HEK293 (cell line): Measurements from ENCODE around the gene FKBP5.

ENCODE experiments used
- CTCF ChIA-PET: fragments of 350-600 bp; formaldehyde crosslinking; extraction: SDS; loops from one replicate; lab custom pipeline; 2021; ENCODE audit warnings: antibody characterized with exemption; lab: Yijun Ruan, JAX
- POLR2A ChIA-PET: fragments of 300-600 bp; formaldehyde crosslinking; extraction: SDS; loops from one replicate; lab custom pipeline; 2020; ENCODE audit warnings: antibody characterized with exemption, inconsistent platforms; lab: Yijun Ruan, JAX
- H3K27ac ChIP-seq: fragments of 200-500 bp; sonication (Bioruptor generic); 2 replicates; pipeline ENCODE4 v1.5.1; 2014; ENCODE audit warnings: low read depth, low read length, control low read depth, inconsistent platforms; ENCODE audit errors: extremely low read depth
- H3K36me3 ChIP-seq, 2 experiments: fragments of 200-500 bp in 1 of 2; sonication (Bioruptor generic) in 1 of 2; 1 replicate in 1 of 2; 2 replicates in 1 of 2; pipeline ENCODE4 v1.5.1; 2014 to 2017; ENCODE audit warnings: inconsistent platforms in 2 of 2, low read length in 2 of 2; ENCODE audit not compliant: control insufficient read depth in 2 of 2, insufficient read depth in 1 of 2
- H3K4me1 ChIP-seq: fragments of 200-500 bp; sonication (Bioruptor generic); 2 replicates; pipeline ENCODE4 v1.5.1; 2014; ENCODE audit warnings: mild to moderate bottlenecking, low read length, inconsistent platforms; ENCODE audit not compliant: control insufficient read depth, insufficient read depth
- H3K4me3 ChIP-seq: 2 replicates; pipeline ENCODE4 v1.5.1; 2011; ENCODE audit warnings: low read depth, mild to moderate bottlenecking, control low read depth, low read length, moderate library complexity
- H3K9me3 ChIP-seq: fragments of 200-500 bp; sonication (Bioruptor generic); 2 replicates; pipeline ENCODE4 v1.5.1; 2014; ENCODE audit warnings: low read depth, low read length, inconsistent platforms; ENCODE audit not compliant: control insufficient read depth, insufficient read depth
- KLF10 ChIP-seq: fragments of 450-650 bp; IDR thresholded peaks from 2 replicates; pipeline ENCODE4 v1.5.1; 2018; ENCODE audit warnings: missing biosample characterization, mild to moderate bottlenecking, missing genetic modification characterization
- PRDM10 ChIP-seq: fragments of 450-650 bp; formaldehyde crosslinking; IDR thresholded peaks from 2 replicates; pipeline ENCODE4 v1.5.1; 2016; ENCODE audit warnings: missing biosample characterization, missing genetic modification characterization
- PRDM4 ChIP-seq: fragments of 450-650 bp; formaldehyde crosslinking; IDR thresholded peaks from 2 replicates; pipeline ENCODE4 v1.5.1; 2017; ENCODE audit warnings: missing biosample characterization, missing genetic modification characterization
- REST ChIP-seq: fragments of 450-650 bp; formaldehyde crosslinking; IDR thresholded peaks from 2 replicates; pipeline ENCODE4 v1.5.1; 2016; ENCODE audit warnings: missing biosample characterization, missing genetic modification characterization
- SCRT2 ChIP-seq: fragments of 450-650 bp; formaldehyde crosslinking; IDR thresholded peaks from 2 replicates; pipeline ENCODE4 v1.5.1; 2016; ENCODE audit warnings: missing biosample characterization, missing genetic modification characterization
- ZBTB10 ChIP-seq: fragments of 450-650 bp; formaldehyde crosslinking; IDR thresholded peaks from 2 replicates; pipeline ENCODE4 v1.5.1; 2016; ENCODE audit warnings: missing biosample characterization, missing genetic modification characterization
- ZBTB48 ChIP-seq: fragments of 450-650 bp; formaldehyde crosslinking; IDR thresholded peaks from 2 replicates; pipeline ENCODE4 v1.5.1; 2016; ENCODE audit warnings: missing biosample characterization, missing genetic modification characterization
- ZBTB7A ChIP-seq: fragments of 450-650 bp; formaldehyde crosslinking; IDR thresholded peaks from 2 replicates; pipeline ENCODE4 v1.5.1; 2016; ENCODE audit warnings: low read depth, missing biosample characterization, missing genetic modification characterization
- ZNF138 ChIP-seq: fragments of 450-650 bp; formaldehyde crosslinking; IDR thresholded peaks from 2 replicates; pipeline ENCODE4 v1.5.1; 2016; ENCODE audit warnings: missing biosample characterization, missing genetic modification characterization, borderline replicate concordance
- ZNF169 ChIP-seq: fragments of 450-650 bp; formaldehyde crosslinking; IDR thresholded peaks from 2 replicates; pipeline ENCODE4 v1.5.1; 2016; ENCODE audit warnings: missing biosample characterization, missing genetic modification characterization
- ZNF19 ChIP-seq: fragments of 450-650 bp; formaldehyde crosslinking; IDR thresholded peaks from 2 replicates; pipeline ENCODE4; 2016; ENCODE audit warnings: missing biosample characterization, missing genetic modification characterization, low read depth
- ZNF280C ChIP-seq: fragments of 450-650 bp; formaldehyde crosslinking; IDR thresholded peaks from 2 replicates; pipeline ENCODE4 v1.5.1; 2016; ENCODE audit warnings: missing biosample characterization, missing genetic modification characterization
- ZNF311 ChIP-seq: fragments of 450-650 bp; formaldehyde crosslinking; IDR thresholded peaks from 2 replicates; pipeline ENCODE4 v1.5.1; 2017; ENCODE audit warnings: missing biosample characterization, missing genetic modification characterization, borderline replicate concordance
- ZNF501 ChIP-seq: fragments of 450-650 bp; formaldehyde crosslinking; IDR thresholded peaks from 2 replicates; pipeline ENCODE4 v1.5.1; 2016; ENCODE audit warnings: missing biosample characterization, missing genetic modification characterization
- ZNF510 ChIP-seq: fragments of 450-650 bp; formaldehyde crosslinking; IDR thresholded peaks from 2 replicates; pipeline ENCODE4 v1.5.1; 2018; ENCODE audit warnings: mild to moderate bottlenecking, missing genetic modification characterization, missing biosample characterization; ENCODE audit not compliant: insufficient replicate concordance
- ZNF530 ChIP-seq: fragments of 450-650 bp; formaldehyde crosslinking; IDR thresholded peaks from 2 replicates; pipeline ENCODE4 v1.5.1; 2016; ENCODE audit warnings: low read depth, missing biosample characterization, missing genetic modification characterization
- ZNF558 ChIP-seq: fragments of 450-650 bp; formaldehyde crosslinking; IDR thresholded peaks from 2 replicates; pipeline ENCODE4 v1.5.1; 2016; ENCODE audit warnings: missing biosample characterization, missing genetic modification characterization
- ZNF768 ChIP-seq: fragments of 450-650 bp; formaldehyde crosslinking; IDR thresholded peaks from 2 replicates; pipeline ENCODE4 v1.5.1; 2018; ENCODE audit warnings: missing biosample characterization, mild to moderate bottlenecking, missing genetic modification characterization
- ZNF776 ChIP-seq: fragments of 450-650 bp; formaldehyde crosslinking; IDR thresholded peaks from 2 replicates; pipeline ENCODE4 v1.5.0; 2017; ENCODE audit warnings: missing biosample characterization, missing genetic modification characterization, borderline replicate concordance
- ZSCAN4 ChIP-seq: fragments of 450-650 bp; formaldehyde crosslinking; IDR thresholded peaks from 2 replicates; pipeline ENCODE4 v1.5.1; 2017; ENCODE audit warnings: missing biosample characterization, missing genetic modification characterization

Gene FKBP5

GRCh38 chr6:35730745-35731413 is 42.2 kb upstream of the FKBP5 start (continued):
- no peak for TF ChIP-seq ZNF776 (tag by site-specific recombination)
- TF ChIP-seq PRDM4 (tag by site-specific recombination): no peak
- no peak for TF ChIP-seq ZNF280C
- 0 out of 2 replicates have a peak, but pooled peaks have one; percentile 15 for TF ChIP-seq KLF10
- TF ChIP-seq ZBTB48 (tag by site-specific recombination): peak; percentile 65; the same call in 1 of the 2 replicates
- TF ChIP-seq ZNF510: no peak
- 0 out of 2 replicates have a peak, but pooled peaks have one; percentile 89 for TF ChIP-seq ZNF768
- TF ChIP-seq ZSCAN4 (tag by site-specific recombination): no peak
- no peak for TF ChIP-seq SCRT2 (tag by site-specific recombination)
- no peak for TF ChIP-seq ZNF501 (tag by site-specific recombination)

- ChIA-PET CTCF (no interaction called here), POLR2A (no interaction called here)
- Histone ChIP-seq H3K4me1 (peaks cover 23% of the 10 kb centered on the region), H3K27ac (no peak overlapping the region), H3K4me3 (no peak overlapping the region)
- TF ChIP-seq ZBTB7A (tag by site-specific recombination): no peak
- TF ChIP-seq PRDM10: no peak
- no peak for TF ChIP-seq ZNF558
- no peak for TF ChIP-seq ZNF530 (tag by site-specific recombination)
- no peak for TF ChIP-seq ZNF169 (tag by site-specific recombination)
- no peak for TF ChIP-seq ZNF138 (tag by site-specific recombination)
- TF ChIP-seq ZBTB10 (tag by site-specific recombination): no peak
- no peak for TF ChIP-seq ZNF311 (tag by site-specific recombination)
- TF ChIP-seq ZBTB48 (tag by site-specific recombination): no peak
- no peak for TF ChIP-seq ZNF19
- TF ChIP-seq REST (tag by site-specific recombination): no peak
- TF ChIP-seq, all 188 proteins: peak for 0
- no peaks in the 10 kb centered on the region for H3K36me3 ChIP-seq
- no peaks in the 10 kb centered on the region for H3K9me3 ChIP-seq
Observed at GRCh38 chr6:35729722-35730121, 41.0 kb upstream of the FKBP5 start.
